Measurements from ENCODE around the gene GIMAP5. TPM values are rescaled to one million over a fixed set of nuclear protein-coding genes. Genes with fewer than 3 reads are reported as not detected.

Gene GIMAP5
- total RNA-seq, 1 donor from 2014 or later: 0.14 TPM

GRCh38 chr7:150735596-150736358, 1.4 kb upstream of the GIMAP5 start:
- no peak overlapping the region for H3K4me2 ChIP-seq (ENCODE audit: low read length)
- Mint-ChIP-seq H3K4me1 (ENCODE audit: low read depth, unreplicated experiment) (no peaks in the 10 kb centered on the region), H3K4me3 (ENCODE audit: unreplicated experiment) (no peak overlapping the region), H3K36me3 (ENCODE audit: low read depth, unreplicated experiment) (no peaks in the 10 kb centered on the region), H3K27me3 (ENCODE audit: low read depth, unreplicated experiment) (peaks cover 86% of the 10 kb centered on the region), H3K27ac (ENCODE audit: unreplicated experiment) (no peak overlapping the region), H3K9me3 (ENCODE audit: unreplicated experiment) (peaks cover 6% of the 10 kb centered on the region)
- FAIRE-seq (no peak), DNase-seq (ENCODE audit: low read depth) (no peak)
- H3K4me3 ChIP-seq (ENCODE audit: insufficient read depth, low read depth, low read length): no peak overlapping the region
- no peaks in the 10 kb centered on the region for H3K36me3 ChIP-seq (ENCODE audit: insufficient read depth, low read length)
- H4K20me1 ChIP-seq (ENCODE audit: insufficient read depth, low read length): no peaks in the 10 kb centered on the region
- H3K27me3 ChIP-seq (ENCODE audit: insufficient read depth, low read length): no peaks in the 10 kb centered on the region
- H3K4me1 ChIP-seq (ENCODE audit: insufficient read depth, low read length): no peaks in the 10 kb centered on the region
- H3K9me3 ChIP-seq (ENCODE audit: insufficient read depth, low read depth, low read length): no peaks in the 10 kb centered on the region
- H3K79me2 ChIP-seq (ENCODE audit: insufficient read depth, low read length): no peaks in the 10 kb centered on the region
- TF ChIP-seq EZH2 (IDR thresholded peaks at IDR 0.05; ENCODE audit: insufficient read depth, low read length): no peak
- TF ChIP-seq CTCF (IDR thresholded peaks at IDR 0.05; ENCODE audit: insufficient read depth, low read depth, low read length): no peak
- H2AFZ ChIP-seq (ENCODE audit: low read depth, low read length): no peak overlapping the region
- H3K27ac ChIP-seq (ENCODE audit: low read depth, low read length): no peak overlapping the region
- no peak overlapping the region for H3K9ac ChIP-seq (ENCODE audit: low read length)

GRCh38 chr7:150736864-150737263, 354 bp upstream of the GIMAP5 start:
- Histone ChIP-seq H3K4me1 (ENCODE audit: insufficient read depth, low read length) (no peaks in the 10 kb centered on the region), H4K20me1 (ENCODE audit: insufficient read depth, low read length) (no peaks in the 10 kb centered on the region), H3K9me3 (ENCODE audit: insufficient read depth, low read depth, low read length) (no peaks in the 10 kb centered on the region), H3K9ac (ENCODE audit: low read length) (no peak overlapping the region), H3K4me2 (ENCODE audit: low read length) (no peak overlapping the region), H3K27ac (ENCODE audit: low read depth, low read length) (no peak overlapping the region), H3K27me3 (ENCODE audit: insufficient read depth, low read length) (no peaks in the 10 kb centered on the region), H3K79me2 (ENCODE audit: insufficient read depth, low read length) (no peaks in the 10 kb centered on the region), H3K4me3 (ENCODE audit: insufficient read depth, low read depth, low read length) (no peak overlapping the region), H2AFZ (ENCODE audit: low read depth, low read length) (no peak overlapping the region), H3K36me3 (ENCODE audit: insufficient read depth, low read length) (no peaks in the 10 kb centered on the region)
- FAIRE-seq (no peak), DNase-seq (ENCODE audit: low read depth) (no peak)
- Mint-ChIP-seq H3K27me3 (ENCODE audit: low read depth, unreplicated experiment) (peaks cover 90% of the 10 kb centered on the region), H3K4me1 (ENCODE audit: low read depth, unreplicated experiment) (no peaks in the 10 kb centered on the region), H3K27ac (ENCODE audit: unreplicated experiment) (no peak overlapping the region), H3K36me3 (ENCODE audit: low read depth, unreplicated experiment) (no peaks in the 10 kb centered on the region), H3K9me3 (ENCODE audit: unreplicated experiment) (peaks cover 6% of the 10 kb centered on the region), H3K4me3 (ENCODE audit: unreplicated experiment) (no peak overlapping the region)
- TF ChIP-seq CTCF (IDR thresholded peaks at IDR 0.05; ENCODE audit: insufficient read depth, low read depth, low read length): no peak
- no peak for TF ChIP-seq EZH2 (IDR thresholded peaks at IDR 0.05; ENCODE audit: insufficient read depth, low read length)

- Histone ChIP-seq H3K4me1 (ENCODE audit: insufficient read depth, low read length) (no peaks in the 10 kb centered on the region), H3K79me2 (ENCODE audit: insufficient read depth, low read length) (no peaks in the 10 kb centered on the region), H3K4me3 (ENCODE audit: insufficient read depth, low read depth, low read length) (no peak overlapping the region), H3K36me3 (ENCODE audit: insufficient read depth, low read length) (no peaks in the 10 kb centered on the region), H3K9ac (ENCODE audit: low read length) (no peak overlapping the region), H4K20me1 (ENCODE audit: insufficient read depth, low read length) (no peaks in the 10 kb centered on the region), H3K27ac (ENCODE audit: low read depth, low read length) (no peak overlapping the region), H3K4me2 (ENCODE audit: low read length) (no peak overlapping the region), H3K27me3 (ENCODE audit: insufficient read depth, low read length) (no peaks in the 10 kb centered on the region), H3K9me3 (ENCODE audit: insufficient read depth, low read depth, low read length) (no peaks in the 10 kb centered on the region), H2AFZ (ENCODE audit: low read depth, low read length) (no peak overlapping the region)
- peaks cover 6% of the 10 kb centered on the region for H3K9me3 Mint-ChIP-seq (ENCODE audit: unreplicated experiment)
- FAIRE-seq (no peak), DNase-seq (ENCODE audit: low read depth) (no peak)
- no peak for TF ChIP-seq EZH2 (IDR thresholded peaks at IDR 0.05; ENCODE audit: insufficient read depth, low read length)
- TF ChIP-seq CTCF (IDR thresholded peaks at IDR 0.05; ENCODE audit: insufficient read depth, low read depth, low read length): no peak
- H3K27ac Mint-ChIP-seq (ENCODE audit: unreplicated experiment): no peak overlapping the region
- peaks cover 90% of the 10 kb centered on the region for H3K27me3 Mint-ChIP-seq (ENCODE audit: low read depth, unreplicated experiment)
- H3K4me1 Mint-ChIP-seq (ENCODE audit: low read depth, unreplicated experiment): no peaks in the 10 kb centered on the region
- H3K4me3 Mint-ChIP-seq (ENCODE audit: unreplicated experiment): no peak overlapping the region
- no peaks in the 10 kb centered on the region for H3K36me3 Mint-ChIP-seq (ENCODE audit: low read depth, unreplicated experiment)
Observed at GRCh38 chr7:150738092-150738491, 874 bp downstream of the GIMAP5 start.
